GM18526 (cell line): Measurements from ENCODE around the gene ELANE.

Source experiments
- POLR2A ChIP-seq: IDR thresholded peaks from 3 replicates; pipeline ENCODE4 v1.6.1; 2011; ENCODE audit not compliant: insufficient read length; ENCODE audit errors: extremely low read depth

The ELANE gene

GRCh38 chr19:879711-880438 lies 27.8 kb downstream of the ELANE start:
- no peak for TF ChIP-seq POLR2A

GRCh38 chr19:881385-882071 lies 29.4 kb downstream of the ELANE start:
- no peak for TF ChIP-seq POLR2A

GRCh38 chr19:882871-883497 lies 30.9 kb downstream of the ELANE start:
- TF ChIP-seq POLR2A, result no peak

- no peak for TF ChIP-seq POLR2A
These were observed 31.6 kb downstream of the ELANE start for GRCh38 chr19:883661-884211.

GRCh38 chr19:884420-885211 lies 32.5 kb downstream of the ELANE start:
- no peak for TF ChIP-seq POLR2A

GRCh38 chr19:885536-886224 lies 33.6 kb downstream of the ELANE start:
- no peak for TF ChIP-seq POLR2A

GRCh38 chr19:887072-887471 lies 35.0 kb downstream of the ELANE start:
- TF ChIP-seq POLR2A, result no peak

GRCh38 chr19:887599-887998 lies 35.5 kb downstream of the ELANE start:
- TF ChIP-seq POLR2A, result no peak

GRCh38 chr19:888581-889385 lies 36.7 kb downstream of the ELANE start:
- no peak for TF ChIP-seq POLR2A

GRCh38 chr19:889662-890295 lies 37.7 kb downstream of the ELANE start:
- no peak for TF ChIP-seq POLR2A

GRCh38 chr19:890831-891230 lies 38.7 kb downstream of the ELANE start:
- TF ChIP-seq POLR2A, result no peak

GRCh38 chr19:892243-892893 lies 40.3 kb downstream of the ELANE start:
- no peak for TF ChIP-seq POLR2A

- peak; percentile 73 for TF ChIP-seq POLR2A
These were observed 41.0 kb downstream of the ELANE start, which contains the start of the genes MED16 and RNU6-9 for GRCh38 chr19:892894-893689. TSS of gene MED16 (minus strand) at chr19:893187. CDS start at chr19:891131, 2,056 bp downstream. TSS of gene RNU6-9 (plus strand) at chr19:893484.
